Activated CD8-positive, alpha-beta memory T cell treated with anti-CD3 and anti-CD28 coated beads for 1 hour (primary cell): ENCODE measurements around the gene SEMA5B.

Experiments
- DNase-seq, 2 donors: peaks; one replicate each; pipeline ENCODE4 v3.0.0-alpha.2; 2020; ENCODE audit warnings: low read depth in 1 of 2; ENCODE audit errors: extremely low read depth in 1 of 2

Gene SEMA5B

DNA sequence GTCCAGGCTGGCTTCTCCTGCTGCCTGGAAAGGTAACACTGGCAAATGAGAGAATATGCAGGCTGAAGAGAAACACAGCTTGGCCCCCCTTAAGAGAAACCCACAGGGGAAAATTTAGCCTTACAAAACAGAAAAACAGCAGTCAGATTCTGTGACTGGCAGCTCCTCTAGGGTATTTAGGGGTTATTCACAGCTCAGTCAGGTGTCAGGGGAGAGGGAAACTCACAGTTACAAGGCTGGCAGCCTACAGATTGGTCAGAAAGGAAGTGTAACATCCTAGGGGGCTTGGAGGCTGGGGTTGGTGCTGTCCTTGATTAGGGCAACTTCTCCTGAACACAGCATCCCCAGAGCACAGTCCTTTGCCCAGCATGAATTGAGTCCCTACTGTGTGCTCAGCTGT lies 81.4 kb downstream of the SEMA5B start:
- DNase-seq = no peak

DNA sequence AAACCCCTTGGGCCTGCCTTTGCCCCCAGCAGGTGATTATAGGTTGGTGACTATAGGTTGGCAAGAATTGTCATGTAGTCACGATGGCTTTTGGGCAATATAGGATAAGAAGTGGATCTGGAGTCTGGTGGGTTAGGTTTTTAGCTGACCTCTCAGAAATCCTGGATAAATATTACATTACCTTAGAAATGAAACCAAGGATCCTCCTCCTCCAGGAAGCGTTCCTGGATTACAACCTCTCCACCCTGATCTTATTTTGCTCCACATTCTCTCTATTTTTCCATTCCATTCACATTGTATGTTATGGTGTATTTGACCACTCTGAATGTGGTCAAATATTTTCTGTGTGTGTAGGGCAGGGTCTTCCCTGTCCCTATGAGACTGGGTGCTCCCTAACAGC lies 82.3 kb downstream of the SEMA5B start:
- no peak for DNase-seq

GRCh38 chr3:122944671-122945161 lies 82.8 kb downstream of the SEMA5B start:
- no peak for DNase-seq

- no peak for DNase-seq
These were observed 83.8 kb downstream of the SEMA5B start for GRCh38 chr3:122943828-122944190.

GRCh38 chr3:122942937-122943827 lies 84.4 kb downstream of the SEMA5B start:
- no peak for DNase-seq

GRCh38 chr3:122942239-122942638 lies 85.3 kb downstream of the SEMA5B start:
- DNase-seq = no peak

GRCh38 chr3:122941228-122942206 lies 86.0 kb downstream of the SEMA5B start:
- no peak for DNase-seq

- DNase-seq = no peak
These were observed 86.9 kb downstream of the SEMA5B start for GRCh38 chr3:122940628-122941086.

GRCh38 chr3:122938783-122939425 lies 88.7 kb downstream of the SEMA5B start:
- DNase-seq = no peak

- DNase-seq = no peak
These were observed 89.8 kb downstream of the SEMA5B start for GRCh38 chr3:122937745-122938144.

DNA sequence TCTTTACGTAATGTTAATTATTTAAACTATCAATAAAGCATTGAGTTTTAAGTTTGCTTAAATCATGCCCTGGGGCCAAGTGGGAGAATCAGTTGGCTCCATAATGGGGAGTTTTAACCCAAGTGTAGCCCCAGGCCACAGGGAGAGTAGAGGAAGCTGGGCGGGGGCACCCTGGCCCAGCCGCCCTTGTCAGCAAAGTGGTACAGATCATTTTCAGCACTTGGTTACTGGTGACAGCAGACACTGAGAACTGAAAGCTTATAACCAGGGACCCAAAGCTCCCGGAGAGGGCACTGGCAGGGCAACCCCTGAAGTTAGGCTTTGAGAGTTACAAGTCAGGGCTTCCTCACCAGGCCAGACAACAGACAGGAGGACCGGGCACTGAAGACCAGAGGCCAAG lies 90.6 kb downstream of the SEMA5B start:
- DNase-seq = no peak

- no peak for DNase-seq
These were observed 91.2 kb downstream of the SEMA5B start for GRCh38 chr3:122936335-122936734.

DNA sequence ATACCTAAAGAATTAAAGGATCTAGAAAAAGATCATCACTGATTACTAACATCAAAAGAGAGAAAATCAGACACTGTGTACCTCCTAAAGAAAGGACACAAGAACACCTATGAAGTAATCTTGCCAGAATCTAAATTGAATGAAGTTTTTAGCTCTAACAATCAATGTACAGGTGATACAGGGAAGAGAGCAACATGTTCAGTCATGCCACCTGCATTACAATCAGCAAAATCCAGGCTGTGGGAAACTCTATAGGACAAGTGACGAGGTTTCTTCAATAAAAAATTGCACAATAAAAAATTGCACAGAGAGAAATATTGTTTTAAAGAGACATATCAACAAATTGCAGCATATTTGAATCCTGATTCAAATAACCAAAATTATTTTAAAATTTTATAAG lies 93.3 kb downstream of the SEMA5B start:
- DNase-seq = no peak

DNA sequence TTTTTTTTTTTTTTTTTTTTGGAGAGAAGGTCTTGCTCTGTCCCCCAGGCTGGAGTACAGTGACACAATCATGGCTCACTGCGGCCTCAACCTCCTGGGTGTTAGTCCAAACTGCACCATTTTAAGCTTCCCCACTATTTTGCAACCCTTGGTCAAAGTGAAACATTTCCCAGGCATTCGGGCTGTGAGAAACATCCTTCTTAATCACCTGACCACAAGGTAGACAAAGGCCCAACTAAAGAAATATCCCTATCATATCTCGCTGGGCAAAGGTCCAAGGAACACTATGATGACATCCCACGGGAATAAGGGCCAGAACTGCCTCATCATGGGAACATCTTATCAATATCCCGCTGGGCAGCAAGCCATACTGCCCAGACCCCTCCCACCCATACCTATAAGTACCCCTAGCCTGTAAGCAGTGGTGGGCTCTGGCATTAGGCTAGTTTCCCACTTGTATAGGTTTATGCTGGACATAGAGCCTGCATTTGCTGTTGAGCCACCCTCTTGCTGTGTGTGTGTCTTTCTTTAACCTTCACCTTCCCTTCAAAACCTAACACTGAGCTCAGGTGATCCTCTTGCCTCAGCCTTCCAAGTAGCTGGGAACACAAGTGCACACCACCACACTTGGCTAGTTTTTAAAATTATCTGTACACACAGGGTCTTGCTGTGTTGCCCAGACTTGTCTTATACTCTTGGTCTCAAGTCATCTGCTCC lies 95.2 kb downstream of the SEMA5B start:
- no peak for DNase-seq

- no peak for DNase-seq
These were observed 95.9 kb downstream of the SEMA5B start for GRCh38 chr3:122931636-122932035.

GRCh38 chr3:122930063-122930997 lies 97.2 kb downstream of the SEMA5B start:
- no peak for DNase-seq

DNA sequence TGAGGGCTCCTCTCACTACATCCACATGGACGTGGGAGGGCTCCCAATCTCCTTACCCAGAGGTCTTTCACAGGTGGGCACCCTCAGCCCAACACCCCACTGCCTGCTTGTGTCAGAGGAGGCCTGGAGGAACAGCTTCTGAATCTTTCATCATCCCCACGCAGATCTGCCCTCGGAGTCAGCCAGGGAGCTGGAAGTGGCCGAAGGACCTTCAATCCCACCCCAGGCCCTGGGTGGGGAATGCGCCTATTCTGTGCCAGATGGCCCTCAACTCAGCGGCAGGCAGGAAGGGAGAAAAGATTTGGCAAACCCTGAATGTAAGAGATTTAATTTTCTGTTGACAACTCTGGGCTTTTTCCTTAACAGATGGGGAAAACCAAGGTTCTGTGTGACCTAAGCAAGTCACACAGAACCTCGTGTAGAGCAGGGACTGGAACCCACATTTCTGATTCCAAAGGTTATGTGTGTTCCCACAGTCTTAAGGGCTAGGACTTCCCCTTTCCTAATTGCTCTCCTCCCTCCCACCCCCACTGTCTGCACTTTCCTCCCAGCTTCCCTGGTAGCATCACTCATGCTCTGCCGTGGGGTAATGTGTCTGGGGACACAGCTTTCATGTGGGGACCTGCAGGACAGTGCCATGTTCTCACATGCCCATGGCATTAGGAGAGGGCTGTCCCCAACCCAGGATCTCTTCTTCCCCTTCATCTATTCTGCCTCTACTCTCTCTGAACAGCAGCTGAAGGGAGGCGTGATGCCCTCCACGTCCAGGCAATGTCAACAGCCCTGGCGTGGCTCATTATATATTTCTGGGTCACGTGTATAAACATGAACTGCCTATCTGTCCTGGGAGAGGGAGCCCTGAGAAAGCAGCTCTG lies 98.1 kb downstream of the SEMA5B start:
- DNase-seq = no peak
